HG03025 (cell line): ENCODE results near the gene SLC25A24.
A peak's percentile ranks its signal among the peaks of the same experiment; 100 is the strongest.
"Not testable (repeated sequence)": the region's sequence is repeated elsewhere in the genome, so short reads cannot be mapped to it uniquely, and the experiment has no call there.

ENCODE experiments used
- ATAC-seq: cut with Tn5 transposase; IDR thresholded peaks from one replicate; pipeline ENCODE4 v1.9.1; 2021; ENCODE audit warnings: mild to moderate bottlenecking, moderate library complexity; ENCODE audit not compliant: unreplicated experiment, low FRiP score

Gene SLC25A24

GRCh38 chr1:108199781-108200686 lies at the start of gene SLC25A24:
SLC25A24 (minus strand) TSS chr1:108200343; CDS start chr1:108200138, 205 bp downstream.
- peak; percentile 79 for ATAC-seq

GRCh38 chr1:108243976-108244375 lies 43.8 kb upstream of the SLC25A24 start, which contains the start of gene NBPF4:
NBPF4 (minus strand) TSS chr1:108244076; CDS start chr1:108243761, 315 bp downstream.
- not testable (repeated sequence) for ATAC-seq

- not testable (repeated sequence) for ATAC-seq
Observed at GRCh38 chr1:108239426-108239825, 39.3 kb upstream of the SLC25A24 start.

- not testable (repeated sequence) for ATAC-seq
Observed at GRCh38 chr1:108235308-108235707, 35.2 kb upstream of the SLC25A24 start.

- ATAC-seq, result not testable (repeated sequence)
Observed at GRCh38 chr1:108232183-108232582, 32.0 kb upstream of the SLC25A24 start.

- ATAC-seq, result not testable (repeated sequence)
Observed at GRCh38 chr1:108229976-108230375, 29.8 kb upstream of the SLC25A24 start.

GRCh38 chr1:108227772-108228171 lies 27.6 kb upstream of the SLC25A24 start:
- ATAC-seq, result not testable (repeated sequence)

- ATAC-seq, result not testable (repeated sequence)
Observed at GRCh38 chr1:108226855-108227254, 26.7 kb upstream of the SLC25A24 start.

GRCh38 chr1:108223226-108223625 lies 23.1 kb upstream of the SLC25A24 start:
- ATAC-seq, result not testable (repeated sequence)

GRCh38 chr1:108217515-108218174 lies 17.5 kb upstream of the SLC25A24 start:
- not testable (repeated sequence) for ATAC-seq

- not testable (repeated sequence) for ATAC-seq
Observed at GRCh38 chr1:108217007-108217406, 16.9 kb upstream of the SLC25A24 start.

GRCh38 chr1:108216028-108216890 lies 16.1 kb upstream of the SLC25A24 start:
- ATAC-seq, result not testable (repeated sequence)

GRCh38 chr1:108214641-108215465 lies 14.7 kb upstream of the SLC25A24 start:
- not testable (repeated sequence) for ATAC-seq

- no peak for ATAC-seq
Observed at GRCh38 chr1:108211014-108211413, 10.9 kb upstream of the SLC25A24 start.

- ATAC-seq, result no peak
Observed at GRCh38 chr1:108209456-108210108, 9.4 kb upstream of the SLC25A24 start.

GRCh38 chr1:108208724-108209446 lies 8.7 kb upstream of the SLC25A24 start:
- no peak for ATAC-seq

- ATAC-seq, result not testable (repeated sequence)
Observed at GRCh38 chr1:108203582-108203981, 3.4 kb upstream of the SLC25A24 start.

GRCh38 chr1:108201687-108202086 lies 1.5 kb upstream of the SLC25A24 start:
- no peak for ATAC-seq
